HCEC 1CT (cell line): ENCODE measurements around the gene NTF4.
A peak's percentile ranks its signal among the peaks of the same experiment; 100 is the strongest.
"Not testable (repeated sequence)": the region's sequence is repeated elsewhere in the genome, so short reads cannot be mapped to it uniquely, and the experiment has no call there.

Experiments
- DNase-seq: peaks from one replicate; pipeline ENCODE4 v3.0.0-alpha.2; 2017

The NTF4 gene

GRCh38 chr19:49056101-49056901, 8.3 kb downstream of the NTF4 start:
- DNase-seq = peak; percentile 66

DNA sequence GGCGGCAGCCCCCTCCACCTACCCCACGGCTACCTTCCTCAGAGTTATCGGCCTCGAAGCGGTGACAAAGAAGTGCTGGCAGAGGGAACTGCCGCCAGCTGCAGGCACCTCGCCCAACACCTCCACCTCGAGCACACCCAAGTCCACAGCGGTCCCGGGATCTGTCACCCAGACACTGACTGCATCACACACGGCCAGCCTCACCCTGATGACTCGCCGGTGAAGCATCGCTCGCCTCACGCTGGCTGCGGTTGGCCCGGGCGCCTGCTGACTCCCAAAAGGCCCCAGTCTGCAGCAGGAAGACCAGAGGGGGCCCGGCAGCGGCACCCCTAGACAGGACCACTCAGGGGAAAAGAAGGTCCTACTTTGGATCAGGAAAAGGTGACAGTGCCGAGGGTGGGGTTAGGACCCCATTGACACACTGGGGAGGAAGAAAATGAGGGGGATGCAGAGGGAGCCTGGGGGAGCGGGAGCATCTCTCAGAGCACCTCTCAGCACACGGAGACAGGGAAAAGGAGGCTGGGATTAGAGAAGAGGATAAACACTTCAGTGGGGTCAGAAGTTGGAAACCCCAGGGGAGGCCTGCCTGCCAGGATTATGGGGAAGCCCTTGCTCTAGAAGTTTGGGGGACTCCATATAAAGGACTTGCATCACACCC, 14.1 kb downstream of the NTF4 start:
- DNase-seq = peak; percentile 63

- not testable (repeated sequence) for DNase-seq
These were observed 14.8 kb downstream of the NTF4 start for GRCh38 chr19:49049834-49050233.

DNA sequence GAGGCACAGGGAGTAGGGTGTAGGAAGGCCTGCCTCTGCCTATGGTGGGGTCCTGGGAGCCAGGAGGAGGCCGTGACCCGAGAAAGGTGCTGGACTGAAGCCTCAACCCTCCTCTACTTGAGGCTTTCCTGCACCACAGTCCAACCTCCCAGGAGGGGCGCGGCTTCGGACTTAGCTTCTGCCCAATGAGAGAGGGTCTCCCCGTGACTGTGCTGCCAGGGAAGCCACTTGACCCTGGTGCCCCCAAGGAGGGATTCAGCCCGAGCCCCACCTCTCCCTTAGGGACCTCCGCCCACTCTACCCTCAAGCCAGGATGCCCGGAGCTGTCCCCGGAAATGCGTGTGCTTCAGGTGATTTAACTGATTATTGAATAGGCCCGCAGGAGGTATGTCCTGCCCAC, 15.6 kb downstream of the NTF4 start, which contains the start of gene CGB8:
Gene CGB8, minus strand, starts transcription at position 101 of the 400 bp plus-strand sequence. CDS start 372 bp downstream, outside the sequence.
- DNase-seq = not testable (repeated sequence)

GRCh38 chr19:49043548-49043947, 21.1 kb downstream of the NTF4 start, which contains the start of gene CGB5:
Gene CGB5, plus strand, starts transcription at chr19:49043848. Its CDS starts 362 bp downstream, at chr19:49044210.
- not testable (repeated sequence) for DNase-seq

GRCh38 chr19:49042666-49043065, 22.0 kb downstream of the NTF4 start:
- DNase-seq = not testable (repeated sequence)

DNA sequence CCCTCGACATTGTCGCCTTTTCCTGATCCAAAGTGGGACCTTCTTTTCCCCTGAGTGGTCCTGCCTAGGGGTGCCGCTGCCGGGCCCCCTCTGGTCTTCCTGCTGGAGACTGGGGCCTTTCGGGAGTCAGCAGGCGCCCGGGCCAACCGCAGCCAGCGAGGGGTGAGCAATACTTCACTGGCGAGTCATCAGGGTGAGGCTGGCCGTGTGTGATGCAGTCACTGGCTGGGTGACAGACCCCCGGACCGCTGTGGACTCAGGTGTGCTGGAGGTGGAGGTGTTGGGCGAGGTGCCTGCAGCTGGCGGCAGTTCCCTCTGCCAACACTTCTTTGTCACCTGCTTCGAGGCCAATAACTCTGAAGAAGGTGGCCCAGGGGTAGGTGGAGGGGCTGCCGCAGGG, 22.4 kb downstream of the NTF4 start:
- no peak for DNase-seq

- DNase-seq = not testable (repeated sequence)
These were observed 24.9 kb downstream of the NTF4 start for GRCh38 chr19:49039736-49040135.

DNA sequence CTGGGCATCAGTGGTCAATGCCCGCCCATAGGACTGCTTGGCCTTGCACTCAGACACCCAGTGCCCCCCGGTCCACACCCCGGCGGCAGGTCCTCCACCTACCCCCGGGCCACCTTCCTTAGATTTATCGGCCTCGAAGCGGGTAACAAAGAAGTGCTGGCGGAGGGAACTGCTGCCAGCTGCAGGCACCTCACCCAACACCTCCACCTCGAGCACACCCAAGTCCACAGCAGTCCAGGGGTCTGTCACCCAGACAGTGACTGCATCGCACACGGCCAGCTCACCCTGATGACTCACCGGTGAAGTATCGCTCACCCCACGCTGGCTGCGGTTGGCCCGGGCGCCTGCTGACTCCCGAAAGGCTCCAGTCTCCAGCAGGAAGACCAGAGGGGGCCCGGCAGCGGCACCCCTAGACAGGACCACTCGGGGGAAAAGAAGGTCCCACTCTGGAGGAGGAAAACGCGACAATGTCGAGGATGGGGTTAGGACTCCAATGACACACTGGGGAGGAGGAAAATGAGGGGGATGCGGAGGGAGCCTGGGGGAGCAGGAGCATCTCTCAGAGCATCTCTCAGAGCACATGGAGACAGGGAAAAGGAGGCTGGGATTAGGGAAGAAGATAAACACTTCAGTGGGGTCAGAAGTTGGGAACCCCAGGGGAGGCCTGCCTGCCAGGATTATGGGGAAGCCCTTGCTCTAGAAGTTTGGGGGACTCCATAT, 25.9 kb downstream of the NTF4 start:
- DNase-seq = peak; percentile 65

GRCh38 chr19:49038111-49038510, 26.5 kb downstream of the NTF4 start:
- DNase-seq = not testable (repeated sequence)

DNA sequence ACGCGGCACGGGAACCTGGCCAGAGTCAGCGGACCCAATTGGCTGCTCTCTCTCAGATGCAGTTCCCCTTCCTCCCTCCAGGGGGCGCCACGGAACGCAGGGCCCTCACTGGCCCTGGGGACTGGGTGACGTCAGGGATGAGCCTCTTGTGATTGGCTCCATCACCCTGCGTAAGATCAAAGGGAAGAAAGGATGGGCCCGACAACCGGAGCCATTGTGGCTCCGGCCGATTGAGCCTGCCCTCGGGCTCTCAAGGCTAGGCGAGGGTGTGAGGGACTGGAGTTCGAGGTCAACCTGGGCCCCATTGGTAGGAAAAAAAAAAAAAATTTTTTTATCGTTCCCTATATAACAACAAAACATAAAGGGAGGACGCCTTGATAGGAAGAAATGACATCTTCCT, 27.8 kb downstream of the NTF4 start, which contains the start of gene CGB1:
Gene CGB1, minus strand, starts transcription at position 81 of the 400 bp plus-strand sequence. CDS start 184 bp downstream, outside the sequence.
- DNase-seq = not testable (repeated sequence)

GRCh38 chr19:49031642-49032301, 32.8 kb downstream of the NTF4 start, which contains the start of gene CGB2:
Gene CGB2, plus strand, starts transcription at chr19:49031890. Its CDS starts 206 bp downstream, at chr19:49032096.
- not testable (repeated sequence) for DNase-seq

DNA sequence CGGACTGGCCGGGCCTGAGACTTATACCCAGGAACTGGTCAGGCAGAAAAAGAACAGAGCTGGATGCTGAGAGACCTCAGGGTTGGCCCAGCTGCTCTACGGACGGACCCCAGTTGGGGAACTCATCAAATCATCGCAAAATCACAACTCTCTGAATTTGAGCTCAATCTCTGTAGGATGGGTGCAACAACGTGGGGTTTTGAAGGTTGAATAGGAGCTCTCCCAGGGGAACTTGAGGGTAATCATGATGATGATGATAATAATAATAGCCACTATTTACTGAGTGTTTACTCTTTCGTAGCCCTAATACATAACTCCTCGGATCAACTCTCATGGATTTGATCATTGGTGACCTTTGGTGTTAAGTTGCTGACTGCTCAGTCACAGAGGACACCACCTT, 34.3 kb downstream of the NTF4 start:
- not testable (repeated sequence) for DNase-seq

- not testable (repeated sequence) for DNase-seq
These were observed 34.9 kb downstream of the NTF4 start for GRCh38 chr19:49029749-49030148.

DNA sequence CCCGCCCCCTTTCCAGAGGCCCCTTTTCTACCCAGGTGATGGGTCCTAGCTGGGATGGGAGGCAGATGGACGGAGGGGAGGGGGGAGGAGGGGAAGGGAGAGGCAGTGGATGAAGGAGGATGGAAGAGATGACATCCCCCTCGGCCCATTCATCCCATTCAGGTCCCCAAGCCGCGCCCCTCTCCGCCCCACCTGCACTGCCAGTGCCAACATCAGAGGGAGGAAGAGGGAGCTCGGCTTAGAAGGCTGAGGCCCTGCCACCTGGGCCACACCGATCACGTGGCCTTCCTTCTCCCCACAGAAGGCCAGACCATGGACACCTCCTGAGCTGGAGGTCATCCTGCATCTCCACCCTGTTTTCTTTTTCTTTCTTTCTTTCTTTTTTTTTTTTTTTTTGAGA, 35.9 kb downstream of the NTF4 start:
- not testable (repeated sequence) for DNase-seq

GRCh38 chr19:49025599-49025998, 39.0 kb downstream of the NTF4 start:
- DNase-seq = not testable (repeated sequence)

DNA sequence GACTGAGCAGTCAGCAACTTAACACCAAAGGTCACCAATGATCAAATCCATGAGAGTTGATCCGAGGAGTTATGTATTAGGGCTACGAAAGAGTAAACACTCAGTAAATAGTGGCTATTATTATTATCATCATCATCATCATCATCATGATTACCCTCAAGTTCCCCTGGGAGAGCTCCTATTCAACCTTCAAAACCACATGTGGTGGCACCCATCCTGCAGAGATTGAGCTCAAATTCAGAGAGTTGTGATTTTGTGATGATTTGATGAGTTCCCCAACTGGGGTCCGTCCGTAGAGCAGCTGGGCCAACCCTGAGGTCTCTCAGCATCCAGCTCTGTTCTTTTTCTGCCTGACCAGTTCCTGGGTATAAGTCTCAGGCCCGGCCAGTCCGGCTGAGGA, 39.5 kb downstream of the NTF4 start:
- DNase-seq = not testable (repeated sequence)

DNA sequence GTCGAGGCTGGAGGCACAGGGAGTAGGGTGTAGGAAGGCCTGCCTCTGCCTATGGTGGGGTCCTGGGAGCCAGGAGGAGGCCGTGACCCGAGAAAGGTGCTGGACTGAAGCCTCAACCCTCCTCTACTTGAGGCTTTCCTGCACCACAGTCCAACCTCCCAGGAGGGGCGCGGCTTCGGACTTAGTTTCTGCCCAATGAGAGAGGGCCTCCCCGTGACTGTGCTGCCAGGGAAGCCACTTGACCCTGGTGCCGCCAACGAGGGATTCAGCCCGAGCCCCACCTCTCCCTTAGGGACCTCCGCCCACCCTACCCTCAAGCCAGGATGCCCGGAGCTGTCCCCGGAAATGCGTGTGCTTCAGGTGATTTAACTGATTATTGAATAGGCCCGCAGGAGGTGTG, 40.4 kb downstream of the NTF4 start, which contains the start of gene CGB3:
Gene CGB3, minus strand, starts transcription at position 101 of the 400 bp plus-strand sequence. CDS start 362 bp downstream, outside the sequence.
- not testable (repeated sequence) for DNase-seq

DNA sequence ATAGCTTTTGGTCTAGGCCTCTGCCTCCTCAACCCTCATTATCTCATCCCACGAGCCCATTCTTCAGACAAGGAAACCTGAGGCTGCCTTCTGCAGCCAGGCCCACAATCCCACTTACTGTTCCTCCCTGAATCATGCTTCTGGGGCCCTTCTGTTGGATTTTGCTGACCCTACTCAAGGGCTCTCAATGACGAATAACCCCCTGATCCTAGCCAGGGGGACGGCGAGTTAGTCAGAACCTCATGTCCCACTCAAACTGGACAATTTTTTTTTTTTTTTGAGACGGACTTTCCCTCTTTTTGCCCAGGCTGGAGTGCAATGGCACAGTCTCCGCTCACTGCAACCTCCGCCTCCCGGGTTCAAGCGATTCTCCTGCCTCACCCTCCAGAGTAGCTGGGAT, 42.5 kb downstream of the NTF4 start:
- no peak for DNase-seq

GRCh38 chr19:49020931-49021895, 43.4 kb downstream of the NTF4 start:
- peak; percentile 56 for DNase-seq

DNA sequence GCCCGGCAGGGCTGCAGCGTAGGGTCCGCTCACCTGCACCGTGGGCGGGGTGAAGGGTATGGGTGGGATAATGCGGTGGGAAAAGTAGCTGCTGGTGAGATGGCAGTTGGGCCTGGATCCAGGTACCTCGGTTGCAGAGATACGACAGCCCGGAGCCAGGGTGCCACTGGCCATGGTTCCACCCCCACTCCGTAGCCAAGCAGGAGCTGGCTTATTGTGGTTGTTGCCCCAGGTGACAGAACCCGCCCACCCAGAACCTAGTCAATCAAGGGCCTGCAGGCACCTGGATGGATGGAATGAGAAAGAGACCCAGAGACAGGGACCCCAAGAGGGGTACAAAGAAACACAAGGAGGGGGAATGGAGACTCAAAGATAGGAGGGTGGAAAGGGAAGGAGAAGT, 44.3 kb downstream of the NTF4 start:
- DNase-seq = no peak
